GM23338 (cell line): ENCODE results near the gene SLC7A5. TPM values are rescaled to one million over a fixed set of nuclear protein-coding genes. Genes with fewer than 3 reads are reported as not detected.

Experiments
- ATAC-seq: fragments of 200-7000 bp; cut with Tn5 transposase; 3 replicates; pipeline ENCODE4 v1.9.1; 2020
- DNase-seq: peaks from one replicate; pipeline ENCODE4 v3.0.0-alpha.2; 2015; ENCODE audit warnings: low spot score
- H2AFZ ChIP-seq: fragments of 200-600 bp; sonication (generic); 2 replicates; pipeline ENCODE4 v1.8.0; 2016; ENCODE audit warnings: antibody characterized with exemption, mild to moderate bottlenecking, moderate library complexity
- H3F3A ChIP-seq: fragments of 200-600 bp; sonication (generic); replicated peaks from 2 replicates; pipeline ENCODE4 v1.8.0; 2017; ENCODE audit warnings: antibody characterized with exemption, mixed run types, low read depth
- H3K27ac ChIP-seq: fragments of 200-600 bp; sonication (generic); 2 replicates; pipeline ENCODE4 v1.6.1; 2016; ENCODE audit warnings: low read depth
- H3K27me3 ChIP-seq: fragments of 200-600 bp; sonication (generic); 2 replicates; pipeline ENCODE4 v1.8.0; 2016; ENCODE audit warnings: mild to moderate bottlenecking, mixed run types, moderate library complexity; ENCODE audit not compliant: insufficient read depth
- H3K36me3 ChIP-seq: fragments of 200-600 bp; sonication (generic); 2 replicates; pipeline ENCODE4 v1.8.0; 2016; ENCODE audit warnings: mild to moderate bottlenecking; ENCODE audit not compliant: insufficient read depth
- H3K4me1 ChIP-seq: fragments of 200-600 bp; sonication (generic); 2 replicates; pipeline ENCODE4 v1.8.0; 2016; ENCODE audit warnings: mild to moderate bottlenecking, moderate library complexity; ENCODE audit not compliant: insufficient read depth
- H3K4me2 ChIP-seq: fragments of 200-600 bp; sonication (generic); 2 replicates; pipeline ENCODE4 v1.7.1; 2017; ENCODE audit warnings: mixed run types
- H3K4me3 ChIP-seq: fragments of 200-600 bp; sonication (generic); 2 replicates; pipeline ENCODE4 v1.6.1; 2016; ENCODE audit warnings: mixed run types
- H3K79me2 ChIP-seq: fragments of 200-600 bp; sonication (generic); replicated peaks from 2 replicates; pipeline ENCODE4 v1.8.0; 2017; ENCODE audit warnings: mild to moderate bottlenecking; ENCODE audit not compliant: insufficient read depth
- H3K9me2 ChIP-seq: fragments of 200-600 bp; sonication (generic); 2 replicates; pipeline ENCODE4 v1.8.0; 2017; ENCODE audit not compliant: insufficient read depth
- H4K20me1 ChIP-seq: fragments of 200-600 bp; sonication (generic); replicated peaks from 2 replicates; pipeline ENCODE4 v1.8.0; 2017; ENCODE audit warnings: mild to moderate bottlenecking; ENCODE audit not compliant: insufficient read depth
- H3K27ac Mint-ChIP-seq: 2 replicates; pipeline ENCODE4 v1.8.0; 2020; ENCODE audit warnings: inconsistent platforms, mild to moderate bottlenecking, moderate library complexity, mixed read lengths
- H3K27me3 Mint-ChIP-seq: 3 replicates; pipeline ENCODE4 v1.8.0; 2022; ENCODE audit warnings: low read depth, mild to moderate bottlenecking, moderate library complexity, mixed read lengths, inconsistent platforms; ENCODE audit not compliant: insufficient read depth, poor library complexity
- H3K36me3 Mint-ChIP-seq: 3 replicates; pipeline ENCODE4 v1.8.0; 2021; ENCODE audit warnings: low read depth, mild to moderate bottlenecking, inconsistent platforms, moderate library complexity, mixed read lengths
- H3K4me1 Mint-ChIP-seq: 3 replicates; pipeline ENCODE4 v1.8.0; 2020; ENCODE audit warnings: mild to moderate bottlenecking, inconsistent platforms, mixed read lengths
- H3K4me3 Mint-ChIP-seq: 3 replicates; pipeline ENCODE4 v1.8.0; 2021; ENCODE audit warnings: moderate library complexity, mild to moderate bottlenecking, inconsistent platforms, mixed read lengths
- H3K9me3 Mint-ChIP-seq: 3 replicates; pipeline ENCODE4 v1.8.0; 2020; ENCODE audit warnings: moderate library complexity, mild to moderate bottlenecking, inconsistent platforms, mixed read lengths
- CREB1 ChIP-seq: fragments of 250-450 bp; sonication (Bioruptor Pico); IDR thresholded peaks from 2 replicates; pipeline ENCODE4 v1.5.0; 2020; ENCODE audit warnings: low read depth, mild to moderate bottlenecking, moderate library complexity
- EZH2 ChIP-seq: fragments of 200-600 bp; sonication (generic); IDR thresholded peaks from one replicate; pipeline ENCODE4 v1.8.0; 2017; ENCODE audit warnings: antibody characterized with exemption, mild to moderate bottlenecking, low read depth; ENCODE audit not compliant: unreplicated experiment
- EZH2phosphoT487 ChIP-seq: fragments of 200-600 bp; sonication (generic); IDR thresholded peaks from one replicate; pipeline ENCODE4 v1.8.1; 2018; ENCODE audit warnings: antibody characterized with exemption; ENCODE audit not compliant: unreplicated experiment
- JUNB ChIP-seq: IDR thresholded peaks from one replicate; pipeline ENCODE4 v1.6.1; 2016; ENCODE audit warnings: antibody characterized with exemption; ENCODE audit not compliant: unreplicated experiment
- NANOG ChIP-seq: IDR thresholded peaks from 2 replicates; pipeline ENCODE4 v1.6.1; 2016; ENCODE audit warnings: antibody characterized with exemption, borderline replicate concordance
- POLR2AphosphoS5 ChIP-seq: IDR thresholded peaks from 2 replicates; pipeline ENCODE4 v1.6.1; 2016; ENCODE audit warnings: antibody characterized with exemption, low read depth
- STAT1 ChIP-seq: IDR thresholded peaks from one replicate; pipeline ENCODE4 v1.6.1; 2016; ENCODE audit warnings: antibody characterized with exemption; ENCODE audit not compliant: unreplicated experiment
- ZNF114 ChIP-seq: fragments of 250-450 bp; sonication (Bioruptor Pico); IDR thresholded peaks from 2 replicates; pipeline ENCODE4 v1.5.0; 2020; ENCODE audit warnings: mild to moderate bottlenecking, moderate library complexity
- ZNF331 ChIP-seq: fragments of 250-450 bp; sonication (Bioruptor Pico); IDR thresholded peaks from 2 replicates; pipeline ENCODE4 v1.5.0; 2020; ENCODE audit warnings: low read depth, mild to moderate bottlenecking, moderate library complexity
- polyA plus RNA-seq: library from polyadenylated mRNA; unstranded; fragments of >200 nt; fragmentation: Nextera tagmentation; extraction: Ambion mirVana; gene quantifications from 2 replicates; pipeline ENCODE4 v1.2.1, GENCODE V29; 2016
- total RNA-seq: library from RNA; depleted of rRNA; stranded (reverse); fragments of >200 nt; shearing (Covaris generic); gene quantifications from 2 replicates; pipeline ENCODE4 v1.2.3, GENCODE V29; 2014
- TF ChIP-seq, protein P1 (sequence below), 2 experiments: fragments of 200-600 bp in 1 of 2; sonication (generic) in 1 of 2; conservative IDR thresholded peaks; 2 replicates each; pipeline versions ENCODE4 v1.5.1 to v1.6.1; 2016 to 2017; ENCODE audit warnings: antibody characterized with exemption in 2 of 2, low read depth in 2 of 2, mild to moderate bottlenecking in 2 of 2, moderate library complexity in 1 of 2
- TF ChIP-seq, protein P2 (sequence below): IDR thresholded peaks from 2 replicates; pipeline ENCODE4 v1.6.1; 2016; ENCODE audit warnings: antibody characterized with exemption
- TF ChIP-seq, protein P3 (sequence below): fragments of 250-450 bp; sonication (Bioruptor Pico); IDR thresholded peaks from 2 replicates; pipeline ENCODE4 v1.5.0; 2020; ENCODE audit warnings: mild to moderate bottlenecking, moderate library complexity
- TF ChIP-seq, protein P4 (sequence below): IDR thresholded peaks from one replicate; pipeline ENCODE4 v1.6.1; 2018; ENCODE audit warnings: antibody characterized with exemption; ENCODE audit not compliant: unreplicated experiment

SLC7A5 gene
- total and polyA plus RNA-seq, 2 experiments from 2014 or later, result 107 to 386 TPM

GRCh38 chr16:87823181-87823929 is 46.0 kb downstream of the SLC7A5 start:
- no peaks in the 10 kb centered on the region for H4K20me1 ChIP-seq
- Mint-ChIP-seq H3K4me3 (no peak overlapping the region; the same call in 2 of the 3 replicates), H3K9me3 (peaks cover 7% of the 10 kb centered on the region), H3K36me3 (peaks cover 6% of the 10 kb centered on the region; the same call in 2 of the 3 replicates), H3K27ac (no peak overlapping the region), H3K4me1 (peaks cover 67% of the 10 kb centered on the region), H3K27me3 (peaks cover 36% of the 10 kb centered on the region)
- no peak overlapping the region for H2AFZ ChIP-seq
- no peaks in the 10 kb centered on the region for H3K9me2 ChIP-seq
- 0 out of 2 replicates have a peak, but pooled peaks cover 9% of the 10 kb centered on the region for H3F3A ChIP-seq
- H3K4me3 ChIP-seq, result no peak overlapping the region
- peak overlapping the region; percentile 57; the same call in 1 of the 2 replicates for H3K4me2 ChIP-seq
- DNase-seq (no peak), ATAC-seq (no peak; the same call in 2 of the 3 replicates)
- H3K27ac ChIP-seq, result peak overlapping the region; percentile 79; the same call in 1 of the 2 replicates
- H3K79me2 ChIP-seq, result no peaks in the 10 kb centered on the region
- TF ChIP-seq, protein P1, sequence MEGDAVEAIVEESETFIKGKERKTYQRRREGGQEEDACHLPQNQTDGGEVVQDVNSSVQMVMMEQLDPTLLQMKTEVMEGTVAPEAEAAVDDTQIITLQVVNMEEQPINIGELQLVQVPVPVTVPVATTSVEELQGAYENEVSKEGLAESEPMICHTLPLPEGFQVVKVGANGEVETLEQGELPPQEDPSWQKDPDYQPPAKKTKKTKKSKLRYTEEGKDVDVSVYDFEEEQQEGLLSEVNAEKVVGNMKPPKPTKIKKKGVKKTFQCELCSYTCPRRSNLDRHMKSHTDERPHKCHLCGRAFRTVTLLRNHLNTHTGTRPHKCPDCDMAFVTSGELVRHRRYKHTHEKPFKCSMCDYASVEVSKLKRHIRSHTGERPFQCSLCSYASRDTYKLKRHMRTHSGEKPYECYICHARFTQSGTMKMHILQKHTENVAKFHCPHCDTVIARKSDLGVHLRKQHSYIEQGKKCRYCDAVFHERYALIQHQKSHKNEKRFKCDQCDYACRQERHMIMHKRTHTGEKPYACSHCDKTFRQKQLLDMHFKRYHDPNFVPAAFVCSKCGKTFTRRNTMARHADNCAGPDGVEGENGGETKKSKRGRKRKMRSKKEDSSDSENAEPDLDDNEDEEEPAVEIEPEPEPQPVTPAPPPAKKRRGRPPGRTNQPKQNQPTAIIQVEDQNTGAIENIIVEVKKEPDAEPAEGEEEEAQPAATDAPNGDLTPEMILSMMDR (conservative IDR thresholded peaks at IDR 0.05; ENCODE audit: low read depth in 2 of 2), result no peak
- TF ChIP-seq ZNF331 (CRISPR knock-in tag) (no peak), NANOG (no peak), EZH2 (no peak), POLR2AphosphoS5 (no peak), ZNF114 (no peak), CREB1 (CRISPR knock-in tag) (no peak), STAT1 (no peak), JUNB (no peak), EZH2phosphoT487 (no peak)
- TF ChIP-seq, protein P2, sequence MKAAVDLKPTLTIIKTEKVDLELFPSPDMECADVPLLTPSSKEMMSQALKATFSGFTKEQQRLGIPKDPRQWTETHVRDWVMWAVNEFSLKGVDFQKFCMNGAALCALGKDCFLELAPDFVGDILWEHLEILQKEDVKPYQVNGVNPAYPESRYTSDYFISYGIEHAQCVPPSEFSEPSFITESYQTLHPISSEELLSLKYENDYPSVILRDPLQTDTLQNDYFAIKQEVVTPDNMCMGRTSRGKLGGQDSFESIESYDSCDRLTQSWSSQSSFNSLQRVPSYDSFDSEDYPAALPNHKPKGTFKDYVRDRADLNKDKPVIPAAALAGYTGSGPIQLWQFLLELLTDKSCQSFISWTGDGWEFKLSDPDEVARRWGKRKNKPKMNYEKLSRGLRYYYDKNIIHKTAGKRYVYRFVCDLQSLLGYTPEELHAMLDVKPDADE, result no peak
- TF ChIP-seq, protein P3, sequence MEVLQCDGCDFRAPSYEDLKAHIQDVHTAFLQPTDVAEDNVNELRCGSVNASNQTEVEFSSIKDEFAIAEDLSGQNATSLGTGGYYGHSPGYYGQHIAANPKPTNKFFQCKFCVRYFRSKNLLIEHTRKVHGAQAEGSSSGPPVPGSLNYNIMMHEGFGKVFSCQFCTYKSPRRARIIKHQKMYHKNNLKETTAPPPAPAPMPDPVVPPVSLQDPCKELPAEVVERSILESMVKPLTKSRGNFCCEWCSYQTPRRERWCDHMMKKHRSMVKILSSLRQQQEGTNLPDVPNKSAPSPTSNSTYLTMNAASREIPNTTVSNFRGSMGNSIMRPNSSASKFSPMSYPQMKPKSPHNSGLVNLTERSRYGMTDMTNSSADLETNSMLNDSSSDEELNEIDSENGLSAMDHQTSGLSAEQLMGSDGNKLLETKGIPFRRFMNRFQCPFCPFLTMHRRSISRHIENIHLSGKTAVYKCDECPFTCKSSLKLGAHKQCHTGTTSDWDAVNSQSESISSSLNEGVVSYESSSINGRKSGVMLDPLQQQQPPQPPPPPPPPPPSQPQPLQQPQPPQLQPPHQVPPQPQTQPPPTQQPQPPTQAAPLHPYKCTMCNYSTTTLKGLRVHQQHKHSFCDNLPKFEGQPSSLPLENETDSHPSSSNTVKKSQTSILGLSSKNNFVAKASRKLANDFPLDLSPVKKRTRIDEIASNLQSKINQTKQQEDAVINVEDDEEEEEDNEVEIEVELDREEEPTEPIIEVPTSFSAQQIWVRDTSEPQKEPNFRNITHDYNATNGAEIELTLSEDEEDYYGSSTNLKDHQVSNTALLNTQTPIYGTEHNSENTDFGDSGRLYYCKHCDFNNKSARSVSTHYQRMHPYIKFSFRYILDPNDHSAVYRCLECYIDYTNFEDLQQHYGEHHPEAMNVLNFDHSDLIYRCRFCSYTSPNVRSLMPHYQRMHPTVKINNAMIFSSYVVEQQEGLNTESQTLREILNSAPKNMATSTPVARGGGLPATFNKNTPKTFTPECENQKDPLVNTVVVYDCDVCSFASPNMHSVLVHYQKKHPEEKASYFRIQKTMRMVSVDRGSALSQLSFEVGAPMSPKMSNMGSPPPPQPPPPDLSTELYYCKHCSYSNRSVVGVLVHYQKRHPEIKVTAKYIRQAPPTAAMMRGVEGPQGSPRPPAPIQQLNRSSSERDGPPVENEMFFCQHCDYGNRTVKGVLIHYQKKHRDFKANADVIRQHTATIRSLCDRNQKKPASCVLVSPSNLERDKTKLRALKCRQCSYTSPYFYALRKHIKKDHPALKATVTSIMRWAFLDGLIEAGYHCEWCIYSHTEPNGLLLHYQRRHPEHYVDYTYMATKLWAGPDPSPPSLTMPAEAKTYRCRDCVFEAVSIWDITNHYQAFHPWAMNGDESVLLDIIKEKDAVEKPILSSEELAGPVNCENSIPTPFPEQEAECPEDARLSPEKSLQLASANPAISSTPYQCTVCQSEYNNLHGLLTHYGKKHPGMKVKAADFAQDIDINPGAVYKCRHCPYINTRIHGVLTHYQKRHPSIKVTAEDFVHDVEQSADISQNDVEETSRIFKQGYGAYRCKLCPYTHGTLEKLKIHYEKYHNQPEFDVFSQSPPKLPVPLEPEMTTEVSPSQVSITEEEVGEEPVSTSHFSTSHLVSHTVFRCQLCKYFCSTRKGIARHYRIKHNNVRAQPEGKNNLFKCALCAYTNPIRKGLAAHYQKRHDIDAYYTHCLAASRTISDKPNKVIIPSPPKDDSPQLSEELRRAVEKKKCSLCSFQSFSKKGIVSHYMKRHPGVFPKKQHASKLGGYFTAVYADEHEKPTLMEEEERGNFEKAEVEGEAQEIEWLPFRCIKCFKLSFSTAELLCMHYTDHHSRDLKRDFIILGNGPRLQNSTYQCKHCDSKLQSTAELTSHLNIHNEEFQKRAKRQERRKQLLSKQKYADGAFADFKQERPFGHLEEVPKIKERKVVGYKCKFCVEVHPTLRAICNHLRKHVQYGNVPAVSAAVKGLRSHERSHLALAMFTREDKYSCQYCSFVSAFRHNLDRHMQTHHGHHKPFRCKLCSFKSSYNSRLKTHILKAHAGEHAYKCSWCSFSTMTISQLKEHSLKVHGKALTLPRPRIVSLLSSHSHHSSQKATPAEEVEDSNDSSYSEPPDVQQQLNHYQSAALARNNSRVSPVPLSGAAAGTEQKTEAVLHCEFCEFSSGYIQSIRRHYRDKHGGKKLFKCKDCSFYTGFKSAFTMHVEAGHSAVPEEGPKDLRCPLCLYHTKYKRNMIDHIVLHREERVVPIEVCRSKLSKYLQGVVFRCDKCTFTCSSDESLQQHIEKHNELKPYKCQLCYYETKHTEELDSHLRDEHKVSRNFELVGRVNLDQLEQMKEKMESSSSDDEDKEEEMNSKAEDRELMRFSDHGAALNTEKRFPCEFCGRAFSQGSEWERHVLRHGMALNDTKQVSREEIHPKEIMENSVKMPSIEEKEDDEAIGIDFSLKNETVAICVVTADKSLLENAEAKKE (CRISPR knock-in tag), result no peak
- TF ChIP-seq, protein P4, sequence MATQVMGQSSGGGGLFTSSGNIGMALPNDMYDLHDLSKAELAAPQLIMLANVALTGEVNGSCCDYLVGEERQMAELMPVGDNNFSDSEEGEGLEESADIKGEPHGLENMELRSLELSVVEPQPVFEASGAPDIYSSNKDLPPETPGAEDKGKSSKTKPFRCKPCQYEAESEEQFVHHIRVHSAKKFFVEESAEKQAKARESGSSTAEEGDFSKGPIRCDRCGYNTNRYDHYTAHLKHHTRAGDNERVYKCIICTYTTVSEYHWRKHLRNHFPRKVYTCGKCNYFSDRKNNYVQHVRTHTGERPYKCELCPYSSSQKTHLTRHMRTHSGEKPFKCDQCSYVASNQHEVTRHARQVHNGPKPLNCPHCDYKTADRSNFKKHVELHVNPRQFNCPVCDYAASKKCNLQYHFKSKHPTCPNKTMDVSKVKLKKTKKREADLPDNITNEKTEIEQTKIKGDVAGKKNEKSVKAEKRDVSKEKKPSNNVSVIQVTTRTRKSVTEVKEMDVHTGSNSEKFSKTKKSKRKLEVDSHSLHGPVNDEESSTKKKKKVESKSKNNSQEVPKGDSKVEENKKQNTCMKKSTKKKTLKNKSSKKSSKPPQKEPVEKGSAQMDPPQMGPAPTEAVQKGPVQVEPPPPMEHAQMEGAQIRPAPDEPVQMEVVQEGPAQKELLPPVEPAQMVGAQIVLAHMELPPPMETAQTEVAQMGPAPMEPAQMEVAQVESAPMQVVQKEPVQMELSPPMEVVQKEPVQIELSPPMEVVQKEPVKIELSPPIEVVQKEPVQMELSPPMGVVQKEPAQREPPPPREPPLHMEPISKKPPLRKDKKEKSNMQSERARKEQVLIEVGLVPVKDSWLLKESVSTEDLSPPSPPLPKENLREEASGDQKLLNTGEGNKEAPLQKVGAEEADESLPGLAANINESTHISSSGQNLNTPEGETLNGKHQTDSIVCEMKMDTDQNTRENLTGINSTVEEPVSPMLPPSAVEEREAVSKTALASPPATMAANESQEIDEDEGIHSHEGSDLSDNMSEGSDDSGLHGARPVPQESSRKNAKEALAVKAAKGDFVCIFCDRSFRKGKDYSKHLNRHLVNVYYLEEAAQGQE, result no peak
- peaks cover 61% of the 10 kb centered on the region for H3K4me1 ChIP-seq
- H3K36me3 ChIP-seq, result no peaks in the 10 kb centered on the region
- H3K27me3 ChIP-seq, result no peaks in the 10 kb centered on the region
